Activated CD4-positive, alpha-beta T cell treated with anti-CD3 and anti-CD28 coated beads, Interleukin-10, Interleukin-2, amounts not matched to agents 100 ng/mL and 50 ng/mL, durations not matched to agents 16 hours and 8 hours (primary cell): ENCODE data around the gene SORCS2.

ENCODE experiments used
- DNase-seq: peaks from one replicate; pipeline ENCODE4 v3.0.0-alpha.2; 2020

Gene SORCS2

GRCh38 chr4:7778510-7779431, 586.4 kb downstream of the SORCS2 start:
- no peak for DNase-seq

DNA sequence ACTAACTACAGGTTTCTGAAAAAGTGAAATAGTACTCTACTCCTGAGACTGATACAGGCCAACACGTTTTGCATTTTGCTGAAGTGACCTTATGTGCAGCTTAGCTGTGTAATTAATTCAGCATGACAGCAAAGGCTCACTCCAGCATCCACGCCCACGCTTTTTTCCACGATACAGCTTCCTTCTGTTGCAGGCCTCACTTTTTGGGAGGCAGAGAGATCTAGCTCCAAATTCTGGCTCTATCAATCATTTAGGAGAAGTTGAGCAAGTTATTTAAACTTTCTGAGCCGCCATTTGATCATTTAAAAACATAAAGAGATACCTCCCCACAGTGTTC, 587.1 kb downstream of the SORCS2 start:
- no peak for DNase-seq

GRCh38 chr4:7780751-7781348, 588.5 kb downstream of the SORCS2 start:
- DNase-seq, result no peak

GRCh38 chr4:7781366-7781765, 589.0 kb downstream of the SORCS2 start:
- DNase-seq, result no peak

DNA sequence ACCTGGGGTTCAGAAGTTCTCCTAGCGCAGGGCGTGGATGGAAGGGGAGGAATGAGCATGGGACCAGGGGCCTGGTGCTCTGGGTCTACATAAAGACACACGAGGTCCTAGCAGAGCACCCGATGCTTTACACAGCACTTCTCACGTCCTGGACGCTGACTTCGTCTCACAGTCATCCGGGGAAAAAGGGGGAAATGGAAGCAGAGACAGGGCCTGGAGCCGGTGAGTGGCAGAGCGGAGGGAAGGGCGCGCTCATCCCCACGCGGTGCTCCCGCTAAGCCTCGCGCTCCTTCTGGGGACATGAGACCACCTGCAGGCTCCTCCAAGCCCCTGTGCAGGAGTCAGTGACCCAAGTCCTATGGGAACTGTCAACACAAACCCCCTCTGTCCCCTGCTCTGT, 589.7 kb downstream of the SORCS2 start:
- no peak for DNase-seq

DNA sequence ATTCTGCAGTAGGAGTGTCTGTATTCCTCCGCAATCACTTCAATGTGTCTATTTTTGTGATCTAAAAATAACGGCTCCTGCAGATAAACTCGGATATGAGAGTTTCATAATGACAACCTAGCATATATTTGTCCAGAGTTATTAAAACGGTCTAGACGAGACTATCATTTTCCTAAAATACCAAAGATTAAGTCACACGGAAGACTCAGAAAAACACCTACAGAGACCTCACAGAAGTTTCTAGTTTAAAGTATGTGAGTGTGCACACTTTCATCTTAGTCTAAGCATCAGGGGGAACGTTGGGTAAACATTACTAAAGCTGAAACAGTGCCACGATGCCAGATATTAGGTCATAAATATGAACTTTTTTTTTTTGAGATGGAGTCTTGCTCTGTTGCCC, 590.4 kb downstream of the SORCS2 start:
- peak; percentile 41 for DNase-seq

- DNase-seq, result no peak
Observed at GRCh38 chr4:7783541-7783940, 591.2 kb downstream of the SORCS2 start.

DNA sequence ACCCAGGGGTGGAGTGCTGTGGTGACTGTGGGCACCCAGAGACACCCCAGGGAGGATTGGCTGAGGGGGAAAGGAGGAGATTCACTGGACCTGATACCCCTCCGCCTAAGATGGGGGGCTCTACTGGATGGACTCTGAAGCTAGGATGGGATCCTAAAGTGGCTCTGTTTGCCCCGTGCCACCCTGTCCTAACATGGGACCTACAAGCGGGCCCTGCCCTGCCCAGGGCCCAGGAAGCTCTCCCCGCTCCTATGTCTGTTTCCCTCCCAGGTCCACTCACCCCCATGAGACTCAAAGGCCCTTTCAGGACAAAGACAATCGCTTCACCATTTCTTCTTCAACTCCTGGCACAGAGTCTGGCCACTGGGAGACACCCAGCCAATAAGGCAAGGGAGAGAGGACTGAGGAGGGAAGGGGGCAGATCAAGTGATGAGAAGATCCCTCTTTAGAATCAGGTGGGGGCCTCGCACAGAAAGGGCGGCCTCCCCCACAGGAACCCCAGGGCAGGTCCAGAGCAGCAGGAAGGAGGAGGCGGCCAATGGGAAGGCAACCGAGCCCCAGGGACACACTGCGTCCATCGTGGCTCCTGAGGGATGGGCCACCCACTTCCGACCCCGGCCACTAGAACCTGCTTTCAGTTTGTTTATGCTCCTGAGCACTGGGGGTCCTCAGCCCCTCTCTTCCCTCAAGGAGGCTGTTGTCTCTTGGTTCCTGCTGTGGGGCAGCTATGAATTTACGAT, 592.0 kb downstream of the SORCS2 start:
- no peak for DNase-seq

GRCh38 chr4:7785017-7785416, 592.7 kb downstream of the SORCS2 start:
- DNase-seq, result peak; percentile 75

- no peak for DNase-seq
Observed at GRCh38 chr4:7786040-7786439, 593.7 kb downstream of the SORCS2 start.

GRCh38 chr4:7786517-7786916, 594.2 kb downstream of the SORCS2 start:
- DNase-seq, result no peak

DNA sequence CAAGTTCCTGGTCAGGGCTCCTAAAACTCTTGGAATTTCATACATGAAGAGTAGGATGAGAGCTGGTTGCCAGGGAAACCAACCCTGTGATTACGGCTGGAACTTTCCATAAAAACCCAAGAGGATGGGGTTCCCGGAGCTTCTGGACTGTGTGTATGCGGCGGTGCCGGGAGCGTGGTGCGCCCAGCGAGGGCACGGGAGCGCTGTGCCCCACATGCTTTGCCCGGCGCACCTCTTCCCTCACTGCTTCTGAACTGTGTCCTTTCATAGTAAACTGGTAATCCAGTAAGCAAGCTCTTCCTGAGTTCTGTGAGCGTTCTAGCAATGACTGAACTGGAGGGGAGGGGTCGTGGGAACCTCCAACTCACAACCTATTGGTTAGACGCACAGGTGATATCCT, 594.7 kb downstream of the SORCS2 start:
- DNase-seq, result no peak

- DNase-seq, result no peak
Observed at GRCh38 chr4:7787681-7788141, 595.4 kb downstream of the SORCS2 start.

GRCh38 chr4:7788193-7788592, 595.9 kb downstream of the SORCS2 start:
- no peak for DNase-seq

- no peak for DNase-seq
Observed at GRCh38 chr4:7788694-7789425, 596.5 kb downstream of the SORCS2 start.

DNA sequence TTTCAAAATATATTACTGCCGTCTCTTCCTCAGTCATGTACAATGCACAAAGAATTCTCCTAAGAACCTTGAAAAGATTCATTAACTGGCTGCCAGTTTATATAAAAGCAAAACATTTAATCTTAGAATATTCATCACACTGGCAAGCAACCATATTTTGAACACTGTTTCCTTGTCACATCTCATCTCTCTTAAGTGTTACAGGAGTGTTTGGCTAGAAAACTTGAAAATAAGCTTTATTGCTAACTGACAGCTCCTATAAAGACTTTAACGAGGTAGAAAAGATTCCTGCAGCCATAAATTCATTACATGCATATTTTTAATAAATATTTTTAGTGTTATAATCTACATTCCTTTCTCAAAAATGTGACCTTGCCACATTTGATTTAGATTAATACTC, 597.7 kb downstream of the SORCS2 start:
- no peak for DNase-seq

GRCh38 chr4:7790999-7791398, 598.7 kb downstream of the SORCS2 start:
- DNase-seq, result no peak
